Stimulated activated effector memory CD8-positive, alpha-beta T cell treated with anti-CD3 and anti-CD28 coated beads, Interleukin-12 subunit alpha, Interleukin-12 subunit beta, amount 100 ng/mL, for 72 hours (primary cell): ENCODE results near the gene DHX8.

Experiments
- ATAC-seq: fragments of 150-1000 bp; cut with Tn5 transposase; 2 replicates; pipeline ENCODE4 v1.10.0; 2021
- DNase-seq, 2 donors: peaks; one replicate each; pipeline ENCODE4 v3.0.0; 2021 to 2022; ENCODE audit warnings: low spot score in 2 of 2
- H3K27ac Mint-ChIP-seq: one replicate; pipeline ENCODE4 v1.8.0; 2022; ENCODE audit warnings: mild to moderate bottlenecking, mixed read lengths
- H3K36me3 Mint-ChIP-seq: one replicate; pipeline ENCODE4 v1.8.0; 2022; ENCODE audit warnings: mild to moderate bottlenecking, mixed read lengths
- H3K4me1 Mint-ChIP-seq: one replicate; pipeline ENCODE4 v1.8.0; 2022; ENCODE audit warnings: mixed read lengths
- H3K4me3 Mint-ChIP-seq: one replicate; pipeline ENCODE4 v1.8.0; 2022; ENCODE audit warnings: mild to moderate bottlenecking, mixed read lengths
- H3K9me3 Mint-ChIP-seq: one replicate; pipeline ENCODE4 v1.8.0; 2022; ENCODE audit warnings: mixed read lengths

DHX8 gene

GRCh38 chr17:43546319-43547188 is 62.8 kb downstream of the DHX8 start, which contains the start of gene ETV4:
Gene ETV4 (minus strand): TSS chr17:43546340. CDS start chr17:43545617, 723 bp downstream.
- ATAC-seq (peak; percentile 91), DNase-seq (peak; percentile 82 to 94)
- Mint-ChIP-seq H3K27ac (peak within 1 kb of the TSS; percentile 63), H3K36me3 (peaks cover 4% of the 10 kb centered on the region), H3K9me3 (no peaks in the 10 kb centered on the region), H3K4me1 (peaks cover 22% of the 10 kb centered on the region), H3K4me3 (peak within 1 kb of the TSS; percentile 85)

- Mint-ChIP-seq H3K4me1 (peaks cover 22% of the 10 kb centered on the region), H3K27ac (peak overlapping the region; percentile 63), H3K36me3 (peaks cover 4% of the 10 kb centered on the region), H3K4me3 (peak overlapping the region; percentile 85), H3K9me3 (no peaks in the 10 kb centered on the region)
- no peak for ATAC-seq
- DNase-seq: no peak
Measured at GRCh38 chr17:43547189-43547550, 63.4 kb downstream of the DHX8 start.

- DNase-seq (no peak), ATAC-seq (no peak)
- H3K27ac Mint-ChIP-seq: no peak overlapping the region
- peaks cover 4% of the 10 kb centered on the region for H3K36me3 Mint-ChIP-seq
- H3K9me3 Mint-ChIP-seq: no peaks in the 10 kb centered on the region
- H3K4me1 Mint-ChIP-seq: peaks cover 22% of the 10 kb centered on the region
- peak overlapping the region; percentile 85 for H3K4me3 Mint-ChIP-seq
Measured at GRCh38 chr17:43547659-43548256, 64.0 kb downstream of the DHX8 start.

GRCh38 chr17:43548689-43549379 is 65.1 kb downstream of the DHX8 start:
- Mint-ChIP-seq H3K36me3 (peaks cover 4% of the 10 kb centered on the region), H3K4me1 (peaks cover 22% of the 10 kb centered on the region), H3K4me3 (no peak overlapping the region), H3K27ac (no peak overlapping the region), H3K9me3 (no peaks in the 10 kb centered on the region)
- no peak for ATAC-seq
- DNase-seq: no peak

- H3K36me3 Mint-ChIP-seq: peaks cover 4% of the 10 kb centered on the region
- no peak overlapping the region for H3K4me3 Mint-ChIP-seq
- no peak for DNase-seq
- H3K9me3 Mint-ChIP-seq: no peaks in the 10 kb centered on the region
- no peak overlapping the region for H3K27ac Mint-ChIP-seq
- ATAC-seq: no peak
- H3K4me1 Mint-ChIP-seq: peaks cover 20% of the 10 kb centered on the region
Measured at GRCh38 chr17:43549496-43549895, 65.7 kb downstream of the DHX8 start.

GRCh38 chr17:43550754-43551153 is 67.0 kb downstream of the DHX8 start:
- Mint-ChIP-seq H3K36me3 (no peaks in the 10 kb centered on the region), H3K4me3 (no peak overlapping the region), H3K27ac (no peak overlapping the region), H3K9me3 (no peaks in the 10 kb centered on the region), H3K4me1 (peaks cover 13% of the 10 kb centered on the region)
- no peak for ATAC-seq
- DNase-seq: no peak

GRCh38 chr17:43552229-43552837 is 68.6 kb downstream of the DHX8 start:
- H3K36me3 Mint-ChIP-seq: no peaks in the 10 kb centered on the region
- peaks cover 7% of the 10 kb centered on the region for H3K4me1 Mint-ChIP-seq
- no peaks in the 10 kb centered on the region for H3K9me3 Mint-ChIP-seq
- H3K4me3 Mint-ChIP-seq: no peak overlapping the region
- ATAC-seq (no peak), DNase-seq (no peak)
- no peak overlapping the region for H3K27ac Mint-ChIP-seq

GRCh38 chr17:43553573-43553972 is 69.8 kb downstream of the DHX8 start:
- Mint-ChIP-seq H3K36me3 (no peaks in the 10 kb centered on the region), H3K9me3 (no peaks in the 10 kb centered on the region), H3K27ac (no peak overlapping the region), H3K4me1 (peaks cover 6% of the 10 kb centered on the region), H3K4me3 (no peak overlapping the region)
- ATAC-seq (no peak), DNase-seq (no peak)

GRCh38 chr17:43554857-43555256 is 71.1 kb downstream of the DHX8 start:
- no peaks in the 10 kb centered on the region for H3K36me3 Mint-ChIP-seq
- H3K9me3 Mint-ChIP-seq: no peaks in the 10 kb centered on the region
- no peak for DNase-seq
- ATAC-seq: no peak
- H3K4me1 Mint-ChIP-seq: peaks cover 6% of the 10 kb centered on the region
- H3K4me3 Mint-ChIP-seq: no peak overlapping the region
- no peak overlapping the region for H3K27ac Mint-ChIP-seq

- no peak overlapping the region for H3K4me3 Mint-ChIP-seq
- ATAC-seq (peak; percentile 53), DNase-seq (no peak)
- peaks cover 6% of the 10 kb centered on the region for H3K4me1 Mint-ChIP-seq
- no peaks in the 10 kb centered on the region for H3K9me3 Mint-ChIP-seq
- no peaks in the 10 kb centered on the region for H3K36me3 Mint-ChIP-seq
- no peak overlapping the region for H3K27ac Mint-ChIP-seq
Measured at GRCh38 chr17:43556292-43556691, 72.5 kb downstream of the DHX8 start.

GRCh38 chr17:43558805-43559160 is 75.0 kb downstream of the DHX8 start:
- Mint-ChIP-seq H3K4me3 (no peak overlapping the region), H3K9me3 (no peaks in the 10 kb centered on the region), H3K27ac (no peak overlapping the region), H3K4me1 (peaks cover 6% of the 10 kb centered on the region), H3K36me3 (no peaks in the 10 kb centered on the region)
- DNase-seq: no peak
- ATAC-seq: no peak

GRCh38 chr17:43559161-43559816 is 75.5 kb downstream of the DHX8 start:
- Mint-ChIP-seq H3K4me1 (peaks cover 6% of the 10 kb centered on the region), H3K4me3 (no peak overlapping the region), H3K27ac (no peak overlapping the region), H3K9me3 (no peaks in the 10 kb centered on the region), H3K36me3 (no peaks in the 10 kb centered on the region)
- ATAC-seq: no peak
- DNase-seq: no peak

GRCh38 chr17:43560461-43561427 is 77.0 kb downstream of the DHX8 start:
- DNase-seq: no peak
- Mint-ChIP-seq H3K4me1 (peaks cover 6% of the 10 kb centered on the region), H3K4me3 (no peak overlapping the region), H3K9me3 (no peaks in the 10 kb centered on the region), H3K36me3 (no peaks in the 10 kb centered on the region), H3K27ac (no peak overlapping the region)
- peak; percentile 45 for ATAC-seq
